ENCODE measurements around the gene POMC.
A peak's percentile ranks its signal among the peaks of the same experiment; 100 is the strongest.
"Not testable (repeated sequence)": the region's sequence is repeated elsewhere in the genome, so short reads cannot be mapped to it uniquely, and the experiment has no call there.

The POMC gene

DNA sequence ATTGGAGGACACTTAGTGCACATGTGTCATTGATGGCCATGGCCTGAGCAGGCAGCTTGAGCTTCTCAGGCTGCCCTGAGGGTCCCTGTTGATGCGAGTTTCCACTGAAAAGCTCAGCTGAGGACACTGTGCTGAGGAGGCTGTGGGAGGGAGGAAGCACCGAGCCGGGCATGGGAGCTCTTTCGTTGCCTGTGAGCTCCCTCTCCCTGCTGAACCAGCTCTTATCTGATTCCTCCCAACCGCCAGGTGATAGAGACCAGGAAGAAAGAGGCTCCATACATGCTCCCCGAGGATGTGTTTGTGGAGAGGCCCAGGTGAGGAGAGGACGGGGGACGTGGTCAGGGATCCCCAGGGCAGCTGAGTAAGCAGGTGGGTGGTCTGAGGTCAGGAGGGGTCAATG, 27.3 kb downstream of the POMC start:
- no peaks in the 10 kb centered on the region for H3K9me3 ChIP-seq (ENCODE audit: insufficient read depth, low read depth, low read length)
- H3K23ac ChIP-seq (ENCODE audit: low read length), result no peak overlapping the region
- no peak overlapping the region for H3K14ac ChIP-seq (ENCODE audit: low read length)
- H2AFZ ChIP-seq (ENCODE audit: insufficient read depth, low read length, poor library complexity), result no peak overlapping the region
- no peak overlapping the region for H4K91ac ChIP-seq (ENCODE audit: low read depth, low read length)
- no peaks in the 10 kb centered on the region for H3K27me3 ChIP-seq (ENCODE audit: insufficient read depth, low read length)
- no peaks in the 10 kb centered on the region for H3K79me2 ChIP-seq (ENCODE audit: control insufficient read depth, insufficient read depth, low read length, poor library complexity)
- no peak overlapping the region for H3K9ac ChIP-seq (ENCODE audit: low read length)
- no peak overlapping the region for H4K12ac ChIP-seq (ENCODE audit: low read depth, low read length)
- no peak overlapping the region for H2BK120ac ChIP-seq (ENCODE audit: insufficient read depth, low read length, poor library complexity)
- no peak overlapping the region for H4K8ac ChIP-seq (ENCODE audit: low read depth, low read length)
- H3K4me2 ChIP-seq (ENCODE audit: low read length), result no peak overlapping the region
- H3K27ac ChIP-seq (ENCODE audit: low read depth, low read length), result no peak overlapping the region
- peak in 1 of 2 donors; percentile 29 for DNase-seq
- WGBS (ENCODE audit: extremely low coverage, insufficient coverage, insufficient read length), result no CpG with 5 or more reads among the region's 8 CpGs
- no peak overlapping the region for H3K4ac ChIP-seq (ENCODE audit: low read depth, low read length)
- H2BK12ac ChIP-seq (ENCODE audit: low read length), result no peak overlapping the region
- H3K36me3 ChIP-seq (ENCODE audit: control insufficient read depth in 1 of 2, insufficient read depth in 2 of 2, low read length in 2 of 2), result no peaks in the 10 kb centered on the region
- no peak overlapping the region for H3K4me3 ChIP-seq (ENCODE audit: low read depth, low read length)
- no peak overlapping the region for H2BK5ac ChIP-seq (ENCODE audit: low read depth, low read length, poor library complexity)
- H3K18ac ChIP-seq (ENCODE audit: low read length), result no peak overlapping the region
- no peaks in the 10 kb centered on the region for H3K4me1 ChIP-seq (ENCODE audit: control insufficient read depth in 1 of 2, insufficient read depth in 2 of 2, low read length in 2 of 2)
- no peaks in the 10 kb centered on the region for H3K79me1 ChIP-seq (ENCODE audit: low read length)
- H2AK5ac ChIP-seq (ENCODE audit: low read length), result no peak overlapping the region

DNA sequence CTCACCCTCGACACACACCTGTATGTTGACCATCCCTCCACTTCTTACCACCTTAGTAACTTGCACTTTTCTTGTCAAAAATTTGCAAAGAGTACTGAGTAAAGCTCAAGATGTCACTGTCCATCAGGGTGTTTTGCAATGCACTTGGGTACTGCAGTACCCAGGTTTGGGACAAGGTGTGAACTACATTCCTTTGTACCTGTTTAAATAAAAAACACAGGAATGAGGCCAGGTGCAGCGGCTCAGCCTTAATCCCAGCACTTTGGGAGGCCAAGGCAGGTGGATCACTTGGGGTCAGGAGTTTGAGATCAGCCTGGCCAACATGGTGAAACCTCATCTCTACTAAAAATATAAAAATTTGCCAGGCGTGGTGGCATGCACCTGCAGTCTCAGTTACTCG, 27.8 kb downstream of the POMC start:
- H4K8ac ChIP-seq (ENCODE audit: low read depth, low read length); H3K27me3 ChIP-seq (ENCODE audit: insufficient read depth, low read length); H3K27ac ChIP-seq (ENCODE audit: low read depth, low read length); DNase-seq; H3K4ac ChIP-seq (ENCODE audit: low read depth, low read length); H3K4me3 ChIP-seq (ENCODE audit: low read depth, low read length); H3K4me1 ChIP-seq (ENCODE audit: control insufficient read depth in 1 of 2, insufficient read depth in 2 of 2, low read length in 2 of 2); H3K79me1 ChIP-seq (ENCODE audit: low read length); H4K91ac ChIP-seq (ENCODE audit: low read depth, low read length); H3K36me3 ChIP-seq (ENCODE audit: control insufficient read depth in 1 of 2, insufficient read depth in 2 of 2, low read length in 2 of 2); H3K14ac ChIP-seq (ENCODE audit: low read length); H2BK5ac ChIP-seq (ENCODE audit: low read depth, low read length, poor library complexity); H2AK5ac ChIP-seq (ENCODE audit: low read length); H2AFZ ChIP-seq (ENCODE audit: insufficient read depth, low read length, poor library complexity); H4K12ac ChIP-seq (ENCODE audit: low read depth, low read length); H3K18ac ChIP-seq (ENCODE audit: low read length); H3K23ac ChIP-seq (ENCODE audit: low read length); H2BK12ac ChIP-seq (ENCODE audit: low read length); H2BK120ac ChIP-seq (ENCODE audit: insufficient read depth, low read length, poor library complexity); H3K9me3 ChIP-seq (ENCODE audit: insufficient read depth, low read depth, low read length); H3K4me2 ChIP-seq (ENCODE audit: low read length); H3K9ac ChIP-seq (ENCODE audit: low read length); H3K79me2 ChIP-seq (ENCODE audit: control insufficient read depth, insufficient read depth, low read length, poor library complexity): not testable (repeated sequence)
- WGBS (ENCODE audit: extremely low coverage, insufficient coverage, insufficient read length), result no CpG with 5 or more reads among the region's 4 CpGs

DNA sequence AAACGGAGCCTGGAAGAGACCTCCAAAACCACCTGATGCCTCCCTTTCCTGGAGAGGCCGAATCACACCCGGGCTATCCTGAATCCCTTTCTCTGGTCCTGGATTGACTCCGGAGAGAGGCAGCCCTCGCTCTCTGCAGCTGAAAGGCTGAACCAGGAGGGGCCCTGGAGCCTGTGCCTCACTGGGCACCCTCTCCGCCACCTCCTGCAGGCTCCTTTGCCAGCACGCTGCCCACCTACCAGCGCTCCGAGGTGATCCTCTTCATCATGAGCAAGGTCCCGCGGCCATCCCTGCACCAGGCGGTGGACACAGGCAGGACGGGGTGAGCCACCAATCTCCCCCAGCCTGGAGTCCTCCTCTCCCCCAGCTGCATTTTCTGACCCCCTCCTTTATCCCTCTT, 35.7 kb downstream of the POMC start:
- Histone ChIP-seq H3K23ac (ENCODE audit: low read length) (no peak overlapping the region), H4K12ac (ENCODE audit: low read depth, low read length) (no peak overlapping the region), H2BK5ac (ENCODE audit: low read depth, low read length, poor library complexity) (no peak overlapping the region), H3K4me2 (ENCODE audit: low read length) (no peak overlapping the region), H3K27me3 (ENCODE audit: insufficient read depth, low read length) (no peaks in the 10 kb centered on the region), H3K27ac (ENCODE audit: low read depth, low read length) (no peak overlapping the region), H2AK5ac (ENCODE audit: low read length) (no peak overlapping the region), H2AFZ (ENCODE audit: insufficient read depth, low read length, poor library complexity) (no peak overlapping the region), H4K91ac (ENCODE audit: low read depth, low read length) (no peak overlapping the region), H3K9ac (ENCODE audit: low read length) (no peak overlapping the region), H3K4me3 (ENCODE audit: low read depth, low read length) (no peak overlapping the region), H2BK120ac (ENCODE audit: insufficient read depth, low read length, poor library complexity) (no peak overlapping the region), H3K36me3 (ENCODE audit: control insufficient read depth in 1 of 2, insufficient read depth in 2 of 2, low read length in 2 of 2) (no peaks in the 10 kb centered on the region), H3K79me1 (ENCODE audit: low read length) (no peaks in the 10 kb centered on the region), H3K18ac (ENCODE audit: low read length) (no peak overlapping the region), H2BK12ac (ENCODE audit: low read length) (no peak overlapping the region), H3K14ac (ENCODE audit: low read length) (no peak overlapping the region), H3K4me1 (ENCODE audit: control insufficient read depth in 1 of 2, insufficient read depth in 2 of 2, low read length in 2 of 2) (peaks cover 0 to 8% of the 10 kb centered on the region in 2 experiments), H3K79me2 (ENCODE audit: control insufficient read depth, insufficient read depth, low read length, poor library complexity) (no peaks in the 10 kb centered on the region), H3K9me3 (ENCODE audit: insufficient read depth, low read depth, low read length) (peaks cover 7% of the 10 kb centered on the region), H4K8ac (ENCODE audit: low read depth, low read length) (no peak overlapping the region), H3K4ac (ENCODE audit: low read depth, low read length) (no peak overlapping the region)
- WGBS (ENCODE audit: extremely low coverage, insufficient coverage, insufficient read length), result no CpG with 5 or more reads among the region's 13 CpGs
- DNase-seq, result no peak

- peak overlapping the region; percentile 58 for H3K4me2 ChIP-seq (ENCODE audit: low read length)
- no peaks in the 10 kb centered on the region for H3K27me3 ChIP-seq (ENCODE audit: insufficient read depth, low read length)
- H3K79me1 ChIP-seq (ENCODE audit: low read length), result no peaks in the 10 kb centered on the region
- no peak overlapping the region for H4K8ac ChIP-seq (ENCODE audit: low read depth, low read length)
- no CpG with 5 or more reads among the region's 9 CpGs for WGBS (ENCODE audit: extremely low coverage, insufficient coverage, insufficient read length)
- peaks cover 0 to 8% of the 10 kb centered on the region in 2 experiments for H3K4me1 ChIP-seq (ENCODE audit: control insufficient read depth in 1 of 2, insufficient read depth in 2 of 2, low read length in 2 of 2)
- peak overlapping the region; percentile 35 for H2AFZ ChIP-seq (ENCODE audit: insufficient read depth, low read length, poor library complexity)
- no peak overlapping the region for H3K27ac ChIP-seq (ENCODE audit: low read depth, low read length)
- H3K18ac ChIP-seq (ENCODE audit: low read length), result no peak overlapping the region
- no peak overlapping the region for H3K9ac ChIP-seq (ENCODE audit: low read length)
- peak in 1 of 2 donors; percentile 29 for DNase-seq
- no peak overlapping the region for H2BK5ac ChIP-seq (ENCODE audit: low read depth, low read length, poor library complexity)
- peaks cover 7% of the 10 kb centered on the region for H3K9me3 ChIP-seq (ENCODE audit: insufficient read depth, low read depth, low read length)
- no peak overlapping the region for H2BK12ac ChIP-seq (ENCODE audit: low read length)
- H4K91ac ChIP-seq (ENCODE audit: low read depth, low read length), result no peak overlapping the region
- no peak overlapping the region for H3K4ac ChIP-seq (ENCODE audit: low read depth, low read length)
- H2BK120ac ChIP-seq (ENCODE audit: insufficient read depth, low read length, poor library complexity), result no peak overlapping the region
- no peaks in the 10 kb centered on the region for H3K79me2 ChIP-seq (ENCODE audit: control insufficient read depth, insufficient read depth, low read length, poor library complexity)
- no peaks in the 10 kb centered on the region for H3K36me3 ChIP-seq (ENCODE audit: control insufficient read depth in 1 of 2, insufficient read depth in 2 of 2, low read length in 2 of 2)
- H3K14ac ChIP-seq (ENCODE audit: low read length), result no peak overlapping the region
- H2AK5ac ChIP-seq (ENCODE audit: low read length), result no peak overlapping the region
- no peak overlapping the region for H4K12ac ChIP-seq (ENCODE audit: low read depth, low read length)
- no peak overlapping the region for H3K23ac ChIP-seq (ENCODE audit: low read length)
- no peak overlapping the region for H3K4me3 ChIP-seq (ENCODE audit: low read depth, low read length)
Observed at GRCh38 chr2:25132299-25132635, 36.1 kb downstream of the POMC start.
